Esophagus muscularis mucosa (tissue), 4 donors: Measurements from ENCODE around the gene TENT5A.

Source experiments
- EP300 ChIP-seq: sonication (generic); formaldehyde crosslinking; IDR thresholded peaks from one replicate; pipeline ENCODE4 v1.6.1; 2017; ENCODE audit warnings: antibody characterized with exemption
- POLR2A ChIP-seq: fragments of 450-650 bp; IDR thresholded peaks from one replicate; pipeline ENCODE4 v1.6.1; 2017; ENCODE audit warnings: antibody characterized with exemption, moderate library complexity, mild to moderate bottlenecking, low read depth
- POLR2AphosphoS5 ChIP-seq, 2 donors: sonication (generic); formaldehyde crosslinking; IDR thresholded peaks; one replicate each; pipeline ENCODE4 v1.6.1; 2017; ENCODE audit warnings: antibody characterized with exemption in 2 of 2
- TF ChIP-seq, protein P1 (sequence below), 3 experiments: fragments of 200-600 bp in 2 of 3; fragments of 450-650 bp in 1 of 3; sonication (generic) in 2 of 3; IDR thresholded peaks; one replicate each; pipeline ENCODE4 v1.5.1; 2017 to 2019; ENCODE audit warnings: antibody characterized with exemption in 3 of 3, mild to moderate bottlenecking in 2 of 3, moderate library complexity in 1 of 3

DNA sequence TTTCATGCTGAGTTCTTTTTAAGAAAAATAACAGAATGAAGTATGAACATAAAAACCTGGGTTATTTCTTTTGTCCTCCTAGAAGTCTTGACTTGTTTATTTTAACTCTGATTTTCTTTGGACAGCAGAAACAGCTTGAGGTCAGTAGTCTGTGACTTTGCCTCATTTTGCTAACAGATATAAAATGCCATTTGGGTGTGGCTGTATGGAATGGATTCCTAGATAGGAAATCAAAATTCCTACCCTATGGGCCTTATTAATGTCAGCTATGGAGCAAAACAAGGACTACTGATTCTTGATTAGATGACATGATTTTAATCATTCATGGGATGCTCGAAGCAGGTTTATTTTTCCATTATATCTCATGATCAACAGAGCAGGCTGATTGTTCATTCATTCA is 46.8 kb upstream of the TENT5A start:
- TF ChIP-seq EP300, result no peak
- no peak for TF ChIP-seq POLR2AphosphoS5 (IDR thresholded peaks at IDR 0.05)
- TF ChIP-seq, protein P1, sequence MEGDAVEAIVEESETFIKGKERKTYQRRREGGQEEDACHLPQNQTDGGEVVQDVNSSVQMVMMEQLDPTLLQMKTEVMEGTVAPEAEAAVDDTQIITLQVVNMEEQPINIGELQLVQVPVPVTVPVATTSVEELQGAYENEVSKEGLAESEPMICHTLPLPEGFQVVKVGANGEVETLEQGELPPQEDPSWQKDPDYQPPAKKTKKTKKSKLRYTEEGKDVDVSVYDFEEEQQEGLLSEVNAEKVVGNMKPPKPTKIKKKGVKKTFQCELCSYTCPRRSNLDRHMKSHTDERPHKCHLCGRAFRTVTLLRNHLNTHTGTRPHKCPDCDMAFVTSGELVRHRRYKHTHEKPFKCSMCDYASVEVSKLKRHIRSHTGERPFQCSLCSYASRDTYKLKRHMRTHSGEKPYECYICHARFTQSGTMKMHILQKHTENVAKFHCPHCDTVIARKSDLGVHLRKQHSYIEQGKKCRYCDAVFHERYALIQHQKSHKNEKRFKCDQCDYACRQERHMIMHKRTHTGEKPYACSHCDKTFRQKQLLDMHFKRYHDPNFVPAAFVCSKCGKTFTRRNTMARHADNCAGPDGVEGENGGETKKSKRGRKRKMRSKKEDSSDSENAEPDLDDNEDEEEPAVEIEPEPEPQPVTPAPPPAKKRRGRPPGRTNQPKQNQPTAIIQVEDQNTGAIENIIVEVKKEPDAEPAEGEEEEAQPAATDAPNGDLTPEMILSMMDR (IDR thresholded peaks at IDR 0.05), result no peak
- TF ChIP-seq POLR2A, result no peak
